HG03442 (cell line): ENCODE measurements around the gene GEN1.
"Not testable (repeated sequence)": the region's sequence is repeated elsewhere in the genome, so short reads cannot be mapped to it uniquely, and the experiment has no call there.

ENCODE experiments used
- ATAC-seq: cut with Tn5 transposase; IDR thresholded peaks from one replicate; pipeline ENCODE4 v1.9.1; 2021; ENCODE audit warnings: mild to moderate bottlenecking, moderate library complexity; ENCODE audit not compliant: unreplicated experiment

Gene GEN1

GRCh38 chr2:17821535-17822444 lies 67.9 kb downstream of the GEN1 start:
- peak; percentile 59 for ATAC-seq

- peak; percentile 58 for ATAC-seq
Measured at GRCh38 chr2:17822445-17823117, 68.6 kb downstream of the GEN1 start.

- not testable (repeated sequence) for ATAC-seq
Measured at GRCh38 chr2:17823646-17824045, 69.7 kb downstream of the GEN1 start.

- no peak for ATAC-seq
Measured at GRCh38 chr2:17827316-17827715, 73.4 kb downstream of the GEN1 start.

GRCh38 chr2:17827785-17828184 lies 73.8 kb downstream of the GEN1 start:
- no peak for ATAC-seq

GRCh38 chr2:17830053-17831034 lies 76.4 kb downstream of the GEN1 start:
- peak; percentile 85 for ATAC-seq

- ATAC-seq = no peak
Measured at GRCh38 chr2:17835516-17835915, 81.6 kb downstream of the GEN1 start.
